Transverse colon (tissue), 4 donors: ENCODE results near the gene RGS7. TPM values are rescaled to one million over a fixed set of nuclear protein-coding genes. Genes with fewer than 3 reads are reported as not detected.

Experiments used
- DNase-seq: peaks from one replicate; pipeline ENCODE4 v3.0.0-alpha.2; 2019
- H3K27ac ChIP-seq, 4 donors: fragments of 200-600 bp; sonication (generic); 2 replicates each; pipeline ENCODE4 v1.5.1; 2016 to 2018; ENCODE audit warnings: inconsistent platforms in 4 of 4
- H3K27me3 ChIP-seq: fragments of 200-600 bp; sonication (generic); 2 replicates; pipeline ENCODE4 v1.5.1; 2017; ENCODE audit warnings: inconsistent platforms
- H3K36me3 ChIP-seq, 4 donors: fragments of 200-600 bp; sonication (generic); 2 replicates each; pipeline ENCODE4 v1.5.1; 2017 to 2019; ENCODE audit warnings: inconsistent platforms in 4 of 4
- H3K4me1 ChIP-seq, 4 donors: fragments of 200-600 bp; sonication (generic); 2 replicates each; pipeline ENCODE4 v1.5.1; 2017 to 2020; ENCODE audit warnings: inconsistent platforms in 4 of 4
- H3K4me3 ChIP-seq, 4 donors: fragments of 200-600 bp; sonication (generic); 1 replicate in 1 of 4; 2 replicates in 3 of 4; pipeline versions ENCODE4 v1.5.1 to v1.6.1; 2017 to 2019; ENCODE audit warnings: inconsistent platforms in 4 of 4
- H3K9me3 ChIP-seq, 2 donors: fragments of 200-600 bp; sonication (generic); 2 replicates each; pipeline ENCODE4 v1.5.1; 2017 to 2019; ENCODE audit warnings: inconsistent platforms in 2 of 2
- EP300 ChIP-seq: sonication (generic); formaldehyde crosslinking; IDR thresholded peaks from one replicate; pipeline ENCODE4 v1.6.1; 2017; ENCODE audit warnings: antibody characterized with exemption, low read depth
- POLR2A ChIP-seq: fragments of 450-650 bp; IDR thresholded peaks from one replicate; pipeline ENCODE4 v1.6.1; 2016; ENCODE audit warnings: antibody characterized with exemption, mild to moderate bottlenecking, moderate library complexity
- POLR2AphosphoS5 ChIP-seq, 3 donors: sonication (generic); formaldehyde crosslinking; IDR thresholded peaks; one replicate each; pipeline ENCODE4 v1.6.1; 2016; ENCODE audit warnings: antibody characterized with exemption in 3 of 3
- WGBS, 2 donors: methylation state at CpG; one replicate each; pipeline ENCODE4 v1.1.5; 2018; ENCODE audit warnings: low coverage in 1 of 2; 5-methylcytosine and 5-hydroxymethylcytosine counted together
- in situ Hi-C, 4 donors: fragments of 200-750 bp; cut with MboI; loops; one replicate each; pipeline versions ENCODE4 v1.15.0 to v1.15.1; 2017; ENCODE audit warnings: low sequenced_read_pairs in 3 of 4, low pct_ligation_motif_present in 1 of 4, low pct_unique_long_range_greater_than_20kb in 1 of 4
- intact Hi-C: fragments of 100-400 bp; cut with DNase I; formaldehyde crosslinking; loops from one replicate; pipeline ENCODE4 v1.15.1; 2023; ENCODE audit warnings: low total_unique reads
- total RNA-seq, 4 donors: library from RNA; depleted of rRNA; stranded (reverse); fragments of >200 nt; gene quantifications; one replicate each; pipeline ENCODE4 v1.1.0, GENCODE V29; 2016
- TF ChIP-seq, protein P1 (sequence below), 5 experiments: fragments of 200-600 bp in 3 of 5; fragments of 450-650 bp in 2 of 5; sonication (generic) in 3 of 5; IDR thresholded peaks; 1 replicate in 2 of 5; 2 replicates in 3 of 5; pipeline ENCODE4 v1.5.1; 2016 to 2017; ENCODE audit warnings: antibody characterized with exemption in 5 of 5, inconsistent platforms in 3 of 5, mild to moderate bottlenecking in 2 of 5, moderate library complexity in 1 of 5

Gene RGS7
- total RNA-seq, 4 donors from 2014 or later = 1.5 to 2.0 TPM; not detected in 2

DNA sequence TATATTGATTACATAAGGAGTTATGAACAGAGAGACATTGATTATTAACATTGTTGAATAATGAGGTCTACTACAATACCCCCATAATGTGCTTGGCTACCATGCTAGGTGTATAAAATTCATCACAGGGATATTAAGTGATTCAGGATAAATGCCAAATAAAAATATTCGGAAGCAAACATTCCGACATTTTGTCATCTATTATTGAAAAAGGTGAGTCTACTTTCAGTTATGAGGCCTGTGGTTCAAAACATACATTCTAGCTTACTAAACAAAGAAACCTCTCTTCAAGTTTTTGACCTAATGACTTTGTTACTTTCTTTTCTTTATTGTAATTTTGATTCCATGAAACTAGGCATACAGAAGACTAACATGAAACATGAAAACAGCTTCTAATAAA, 554.7 kb downstream of the RGS7 start:
- in situ Hi-C loops (no loop called here), intact Hi-C loops (no loop called here)
- Histone ChIP-seq H3K36me3 (no peaks in the 10 kb centered on the region), H3K27me3 (no peaks in the 10 kb centered on the region), H3K9me3 (no peaks in the 10 kb centered on the region), H3K27ac (no peak overlapping the region), H3K4me1 (no peaks in the 10 kb centered on the region), H3K4me3 (no peak overlapping the region)
- DNase-seq = no peak
- 88 to 100% methylated on average over 2 of the region's 2 CpGs for WGBS, 2 donors
- TF ChIP-seq POLR2AphosphoS5 (IDR thresholded peaks at IDR 0.05) (no peak), POLR2A (no peak), EP300 (no peak)
- TF ChIP-seq, protein P1, sequence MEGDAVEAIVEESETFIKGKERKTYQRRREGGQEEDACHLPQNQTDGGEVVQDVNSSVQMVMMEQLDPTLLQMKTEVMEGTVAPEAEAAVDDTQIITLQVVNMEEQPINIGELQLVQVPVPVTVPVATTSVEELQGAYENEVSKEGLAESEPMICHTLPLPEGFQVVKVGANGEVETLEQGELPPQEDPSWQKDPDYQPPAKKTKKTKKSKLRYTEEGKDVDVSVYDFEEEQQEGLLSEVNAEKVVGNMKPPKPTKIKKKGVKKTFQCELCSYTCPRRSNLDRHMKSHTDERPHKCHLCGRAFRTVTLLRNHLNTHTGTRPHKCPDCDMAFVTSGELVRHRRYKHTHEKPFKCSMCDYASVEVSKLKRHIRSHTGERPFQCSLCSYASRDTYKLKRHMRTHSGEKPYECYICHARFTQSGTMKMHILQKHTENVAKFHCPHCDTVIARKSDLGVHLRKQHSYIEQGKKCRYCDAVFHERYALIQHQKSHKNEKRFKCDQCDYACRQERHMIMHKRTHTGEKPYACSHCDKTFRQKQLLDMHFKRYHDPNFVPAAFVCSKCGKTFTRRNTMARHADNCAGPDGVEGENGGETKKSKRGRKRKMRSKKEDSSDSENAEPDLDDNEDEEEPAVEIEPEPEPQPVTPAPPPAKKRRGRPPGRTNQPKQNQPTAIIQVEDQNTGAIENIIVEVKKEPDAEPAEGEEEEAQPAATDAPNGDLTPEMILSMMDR (IDR thresholded peaks at IDR 0.05) = no peak

DNA sequence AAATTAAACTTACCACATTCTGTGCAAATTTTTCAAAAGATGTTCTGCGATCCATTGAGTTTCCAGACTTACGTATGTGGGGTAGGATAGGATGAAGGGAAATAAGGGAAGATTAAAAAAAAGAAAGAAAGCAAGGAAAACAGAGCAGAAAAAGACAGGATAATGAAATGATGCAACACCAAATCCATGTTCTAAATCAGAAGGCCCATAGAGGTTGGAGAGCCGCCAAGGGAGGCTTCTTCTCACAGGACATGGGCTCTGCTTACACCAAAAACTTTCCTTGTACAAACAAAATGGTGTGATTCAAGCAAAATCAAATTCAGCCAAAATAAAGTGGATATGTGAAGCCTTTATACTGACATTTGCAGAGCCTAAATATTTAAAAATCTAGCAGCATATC, 555.6 kb downstream of the RGS7 start:
- Histone ChIP-seq H3K27ac (no peak overlapping the region), H3K27me3 (no peaks in the 10 kb centered on the region), H3K36me3 (no peaks in the 10 kb centered on the region), H3K9me3 (no peaks in the 10 kb centered on the region), H3K4me1 (no peaks in the 10 kb centered on the region), H3K4me3 (no peak overlapping the region)
- 84 to 90% methylated on average over 3 of the region's 3 CpGs for WGBS, 2 donors
- DNase-seq = no peak
- in situ Hi-C loops (no loop called here), intact Hi-C loops (no loop called here)
- TF ChIP-seq POLR2AphosphoS5 (IDR thresholded peaks at IDR 0.05) = no peak
- TF ChIP-seq EP300 = no peak
- TF ChIP-seq POLR2A = no peak
- TF ChIP-seq, protein P1 (IDR thresholded peaks at IDR 0.05) = no peak

DNA sequence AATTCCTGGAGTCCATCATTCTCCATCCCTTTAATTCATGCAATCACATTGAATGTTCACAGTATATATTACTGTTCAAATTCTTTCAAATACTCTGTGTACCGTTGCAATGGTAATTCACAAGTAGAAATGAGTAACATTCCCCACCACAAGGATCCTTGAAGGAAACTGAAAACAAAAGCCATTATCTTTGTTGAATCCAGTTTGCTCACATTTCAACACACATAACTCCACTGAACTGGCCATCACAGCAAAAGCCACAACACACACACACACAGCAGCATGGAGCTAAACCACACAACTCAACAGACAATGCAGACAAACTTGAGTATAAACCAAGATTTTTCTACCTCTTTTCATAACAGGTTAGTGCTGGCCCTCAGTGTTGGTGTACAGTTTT, 556.7 kb downstream of the RGS7 start:
- no peaks in the 10 kb centered on the region for H3K9me3 ChIP-seq
- WGBS, 2 donors = 34 to 60% methylated on average over 1 of the region's 1 CpG
- no peaks in the 10 kb centered on the region for H3K27me3 ChIP-seq
- intact Hi-C loops = no loop called here
- no peaks in the 10 kb centered on the region for H3K4me1 ChIP-seq
- in situ Hi-C loops = no loop called here
- TF ChIP-seq, protein P1 (IDR thresholded peaks at IDR 0.05) = no peak
- TF ChIP-seq POLR2AphosphoS5 (IDR thresholded peaks at IDR 0.05) (no peak), EP300 (no peak), POLR2A (no peak)
- no peak overlapping the region for H3K4me3 ChIP-seq
- H3K36me3 ChIP-seq = no peaks in the 10 kb centered on the region
- no peak overlapping the region for H3K27ac ChIP-seq
- no peak for DNase-seq

DNA sequence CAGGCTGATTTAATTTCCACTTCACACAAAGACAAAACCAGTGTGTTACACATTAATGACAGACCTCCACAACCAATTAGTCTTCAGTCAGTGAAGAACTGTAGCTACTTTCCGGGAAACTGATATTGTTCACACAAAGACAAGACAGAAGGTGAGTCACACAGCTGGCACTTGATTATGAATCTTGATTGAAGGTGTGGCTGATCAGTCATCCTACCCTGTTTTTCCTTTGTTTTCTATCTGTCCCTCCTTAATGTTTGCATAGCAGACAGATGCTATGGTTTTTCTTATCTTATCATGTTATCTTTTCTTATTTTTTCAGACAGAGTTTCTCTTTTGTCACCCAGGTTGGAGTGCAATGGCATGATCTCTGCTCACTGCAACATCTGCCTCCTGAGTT, 560.0 kb downstream of the RGS7 start:
- intact Hi-C loops = no loop called here
- Histone ChIP-seq H3K4me3 (no peak overlapping the region), H3K27me3 (no peaks in the 10 kb centered on the region), H3K4me1 (no peaks in the 10 kb centered on the region), H3K27ac (no peak overlapping the region), H3K9me3 (no peaks in the 10 kb centered on the region), H3K36me3 (no peaks in the 10 kb centered on the region)
- whole genome bisulfite sequencing, 2 donors = 59 to 86% methylated on average over 1 of the region's 1 CpG
- DNase-seq = no peak
- no peak for TF ChIP-seq POLR2A
- TF ChIP-seq EP300 = no peak
- no peak for TF ChIP-seq POLR2AphosphoS5 (IDR thresholded peaks at IDR 0.05)
- TF ChIP-seq, protein P1 (IDR thresholded peaks at IDR 0.05) = no peak
- in situ Hi-C loops = no loop called here
